Stimulated activated CD4-positive, alpha-beta T cell treated with anti-CD3 and anti-CD28 coated beads, TNF-alpha, amount 100 ng/mL, for 24 hours (primary cell): ENCODE measurements around the gene GPR21.
A peak's percentile ranks its signal among the peaks of the same experiment; 100 is the strongest.

ENCODE experiments used
- DNase-seq, 3 experiments: peaks; one replicate each; pipeline ENCODE4 v3.0.0-alpha.2; 2020; ENCODE audit warnings: low read depth in 3 of 3

Gene GPR21

GRCh38 chr9:123063896-123064295, 30.4 kb downstream of the GPR21 start:
- no peak for DNase-seq

- no peak for DNase-seq
Observed at GRCh38 chr9:123064716-123065115, 31.2 kb downstream of the GPR21 start.

- DNase-seq: no peak
Observed at GRCh38 chr9:123065196-123065595, 31.7 kb downstream of the GPR21 start.

- DNase-seq: no peak
Observed at GRCh38 chr9:123067136-123067535, 33.7 kb downstream of the GPR21 start.

GRCh38 chr9:123069010-123069481, 35.6 kb downstream of the GPR21 start:
- no peak for DNase-seq

GRCh38 chr9:123070198-123070597, 36.7 kb downstream of the GPR21 start:
- DNase-seq: no peak

GRCh38 chr9:123072407-123072995, 39.0 kb downstream of the GPR21 start:
- no peak for DNase-seq

GRCh38 chr9:123073441-123073840, 40.0 kb downstream of the GPR21 start:
- no peak for DNase-seq

GRCh38 chr9:123073991-123074422, 40.5 kb downstream of the GPR21 start:
- no peak for DNase-seq

GRCh38 chr9:123074628-123075027, 41.2 kb downstream of the GPR21 start:
- DNase-seq: no peak

GRCh38 chr9:123080444-123080843, 47.0 kb downstream of the GPR21 start:
- DNase-seq: no peak

GRCh38 chr9:123081824-123082223, 48.4 kb downstream of the GPR21 start:
- peak in 1 of 3 experiments; percentile 2 for DNase-seq

- DNase-seq: no peak
Observed at GRCh38 chr9:123083680-123084079, 50.2 kb downstream of the GPR21 start.

GRCh38 chr9:123084256-123084655, 50.8 kb downstream of the GPR21 start:
- no peak for DNase-seq
